ENCODE results near the gene ANKRD50. TPM values are rescaled to one million over a fixed set of nuclear protein-coding genes. Genes with fewer than 3 reads are reported as not detected.

Gene ANKRD50
- total and polyA plus RNA-seq, 4 donors, result 4.5 to 27.4 (median 18.2) TPM

DNA sequence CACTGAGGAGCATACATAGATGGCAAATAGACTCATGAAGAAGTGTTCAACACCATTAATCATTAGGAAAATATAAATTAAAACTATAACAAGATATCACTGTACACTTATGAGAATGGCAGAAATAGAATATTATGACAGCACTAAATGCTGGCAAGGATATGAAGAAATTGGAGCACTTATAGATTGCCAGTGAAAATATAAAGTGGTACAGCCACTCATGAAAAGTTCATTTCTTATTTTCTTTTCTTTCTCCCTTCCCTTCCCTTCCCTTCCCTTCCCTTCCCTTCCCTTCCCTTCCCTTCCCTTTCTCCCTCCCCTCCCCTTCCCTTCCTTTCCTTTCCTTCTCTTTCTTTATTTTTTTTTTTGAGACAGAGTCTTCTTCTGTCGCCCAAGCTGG is 53.7 kb downstream of the ANKRD50 start:
- H3K27ac ChIP-seq (ENCODE audit: low read depth in 1 of 2, low read length in 2 of 2), result no peak overlapping the region
- no peaks in the 10 kb centered on the region for H3K4me1 ChIP-seq (ENCODE audit: control insufficient read depth in 1 of 2, insufficient read depth in 2 of 2, low read length in 2 of 2)
- H3K9me3 ChIP-seq (ENCODE audit: control insufficient read depth, low read length), result no peaks in the 10 kb centered on the region
- DNase-seq, result no peak
- no peaks in the 10 kb centered on the region for H3K27me3 ChIP-seq (ENCODE audit: control insufficient read depth in 1 of 2, insufficient read depth in 2 of 2, low read length in 1 of 2)
- WGBS, 2 donors, result 98 to 100% methylated on average over 1 of the region's 1 CpG
- intact Hi-C loops (cut with DNase I), result no loop called here
- ATAC-seq (ENCODE audit: low FRiP score), result no peak
- H3K36me3 ChIP-seq (ENCODE audit: control insufficient read depth in 1 of 2, insufficient read depth in 2 of 2, low read length in 1 of 2), result no peaks in the 10 kb centered on the region
- H3K4me3 ChIP-seq (ENCODE audit: low read length in 2 of 2), result no peak overlapping the region

DNA sequence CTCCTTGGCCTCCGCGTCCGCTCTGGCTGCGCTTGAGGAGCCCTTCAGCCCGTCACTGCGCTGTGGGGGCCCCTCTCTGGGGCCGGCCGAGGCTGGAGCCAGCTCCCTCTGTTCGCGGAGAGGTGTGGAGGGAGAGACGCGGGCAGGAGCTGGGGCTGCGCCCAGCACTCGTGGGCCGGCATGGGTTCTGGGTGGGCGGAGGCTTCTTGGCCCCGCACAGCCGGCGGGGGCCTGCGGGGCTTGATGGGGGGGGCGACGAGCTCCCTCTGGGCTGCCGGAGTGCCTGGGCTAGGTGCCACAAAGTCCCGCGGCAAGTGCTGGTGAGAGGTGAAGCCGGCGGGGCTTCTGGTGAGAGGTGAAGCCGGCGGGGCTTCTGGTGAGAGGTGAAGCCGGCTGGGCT is 61.9 kb downstream of the ANKRD50 start:
- no peaks in the 10 kb centered on the region for H3K4me1 ChIP-seq (ENCODE audit: control insufficient read depth in 1 of 2, insufficient read depth in 2 of 2, low read length in 2 of 2)
- no peaks in the 10 kb centered on the region for H3K36me3 ChIP-seq (ENCODE audit: control insufficient read depth in 1 of 2, insufficient read depth in 2 of 2, low read length in 1 of 2)
- no peaks in the 10 kb centered on the region for H3K27me3 ChIP-seq (ENCODE audit: control insufficient read depth in 1 of 2, insufficient read depth in 2 of 2, low read length in 1 of 2)
- no peak for ATAC-seq (ENCODE audit: low FRiP score)
- H3K9me3 ChIP-seq (ENCODE audit: control insufficient read depth, low read length), result no peaks in the 10 kb centered on the region
- no peak for DNase-seq
- no peak overlapping the region for H3K27ac ChIP-seq (ENCODE audit: low read depth in 1 of 2, low read length in 2 of 2)
- WGBS, 2 donors, result 91 to 93% methylated on average over 26 to 30 of the region's 30 CpGs
- no peak overlapping the region for H3K4me3 ChIP-seq (ENCODE audit: low read length in 2 of 2)
- intact Hi-C loops (cut with DNase I), result no loop called here

- DNase-seq (no peak), ATAC-seq (ENCODE audit: low FRiP score) (no peak)
- H3K36me3 ChIP-seq (ENCODE audit: control insufficient read depth in 1 of 2, insufficient read depth in 2 of 2, low read length in 1 of 2), result no peaks in the 10 kb centered on the region
- H3K27ac ChIP-seq (ENCODE audit: low read depth in 1 of 2, low read length in 2 of 2), result no peak overlapping the region
- H3K4me3 ChIP-seq (ENCODE audit: low read length in 2 of 2), result no peak overlapping the region
- H3K9me3 ChIP-seq (ENCODE audit: control insufficient read depth, low read length), result no peaks in the 10 kb centered on the region
- no peaks in the 10 kb centered on the region for H3K4me1 ChIP-seq (ENCODE audit: control insufficient read depth in 1 of 2, insufficient read depth in 2 of 2, low read length in 2 of 2)
- intact Hi-C loops (cut with DNase I), result no loop called here
- WGBS, 2 donors, result 47 to 51% methylated on average over 2 of the region's 2 CpGs
- H3K27me3 ChIP-seq (ENCODE audit: control insufficient read depth in 1 of 2, insufficient read depth in 2 of 2, low read length in 1 of 2), result no peaks in the 10 kb centered on the region
These were observed 64.9 kb downstream of the ANKRD50 start for GRCh38 chr4:124647599-124647998.

- intact Hi-C loops (cut with DNase I), result no loop called here
- WGBS, 2 donors, result 94 to 98% methylated on average over 3 of the region's 3 CpGs
- no peaks in the 10 kb centered on the region for H3K9me3 ChIP-seq (ENCODE audit: control insufficient read depth, low read length)
These were observed 67.9 kb downstream of the ANKRD50 start for GRCh38 chr4:124644621-124645020.

GRCh38 chr4:124642846-124643245 is 69.7 kb downstream of the ANKRD50 start:
- 88 to 90% methylated on average over 3 of the region's 3 CpGs for WGBS, 2 donors
- Histone ChIP-seq H3K4me1 (ENCODE audit: control insufficient read depth in 1 of 2, insufficient read depth in 2 of 2, low read length in 2 of 2) (no peaks in the 10 kb centered on the region), H3K4me3 (ENCODE audit: low read length in 2 of 2) (no peak overlapping the region), H3K27ac (ENCODE audit: low read depth in 1 of 2, low read length in 2 of 2) (no peak overlapping the region), H3K36me3 (ENCODE audit: control insufficient read depth in 1 of 2, insufficient read depth in 2 of 2, low read length in 1 of 2) (no peaks in the 10 kb centered on the region), H3K9me3 (ENCODE audit: control insufficient read depth, low read length) (no peaks in the 10 kb centered on the region), H3K27me3 (ENCODE audit: control insufficient read depth in 1 of 2, insufficient read depth in 2 of 2, low read length in 1 of 2) (no peaks in the 10 kb centered on the region)
- ATAC-seq (ENCODE audit: low FRiP score), result no peak
- intact Hi-C loops (cut with DNase I), result no loop called here
- DNase-seq, result no peak

More at GRCh38 chr4:124644621-124645020, 67.9 kb downstream of the ANKRD50 start:
- no peak overlapping the region for H3K27ac ChIP-seq (ENCODE audit: low read depth in 1 of 2, low read length in 2 of 2)
- ATAC-seq (ENCODE audit: low FRiP score) (no peak), DNase-seq (no peak)
- no peaks in the 10 kb centered on the region for H3K36me3 ChIP-seq (ENCODE audit: control insufficient read depth in 1 of 2, insufficient read depth in 2 of 2, low read length in 1 of 2)
- H3K4me1 ChIP-seq (ENCODE audit: control insufficient read depth in 1 of 2, insufficient read depth in 2 of 2, low read length in 2 of 2), result no peaks in the 10 kb centered on the region
- no peaks in the 10 kb centered on the region for H3K27me3 ChIP-seq (ENCODE audit: control insufficient read depth in 1 of 2, insufficient read depth in 2 of 2, low read length in 1 of 2)
- no peak overlapping the region for H3K4me3 ChIP-seq (ENCODE audit: low read length in 2 of 2)

- DNase-seq (peak in 1 of 2 donors; percentile 49), ATAC-seq (ENCODE audit: low FRiP score) (no peak)
- H3K27ac ChIP-seq (ENCODE audit: low read depth in 1 of 2, low read length in 2 of 2), result no peak overlapping the region
- no peaks in the 10 kb centered on the region for H3K9me3 ChIP-seq (ENCODE audit: control insufficient read depth, low read length)
- H3K36me3 ChIP-seq (ENCODE audit: control insufficient read depth in 1 of 2, insufficient read depth in 2 of 2, low read length in 1 of 2), result no peaks in the 10 kb centered on the region
- no peaks in the 10 kb centered on the region for H3K4me1 ChIP-seq (ENCODE audit: control insufficient read depth in 1 of 2, insufficient read depth in 2 of 2, low read length in 2 of 2)
- intact Hi-C loops (cut with DNase I), result no loop called here
- WGBS, 2 donors, result 68 to 73% methylated on average over 4 of the region's 4 CpGs
- H3K27me3 ChIP-seq (ENCODE audit: control insufficient read depth in 1 of 2, insufficient read depth in 2 of 2, low read length in 1 of 2), result no peaks in the 10 kb centered on the region
- no peak overlapping the region for H3K4me3 ChIP-seq (ENCODE audit: low read length in 2 of 2)
These were observed 70.7 kb downstream of the ANKRD50 start for GRCh38 chr4:124641715-124642381.

GRCh38 chr4:124640022-124640730 is 72.4 kb downstream of the ANKRD50 start:
- intact Hi-C loops (cut with DNase I), result no loop called here
- Histone ChIP-seq H3K27ac (ENCODE audit: low read depth in 1 of 2, low read length in 2 of 2) (no peak overlapping the region), H3K4me1 (ENCODE audit: control insufficient read depth in 1 of 2, insufficient read depth in 2 of 2, low read length in 2 of 2) (no peaks in the 10 kb centered on the region), H3K36me3 (ENCODE audit: control insufficient read depth in 1 of 2, insufficient read depth in 2 of 2, low read length in 1 of 2) (no peaks in the 10 kb centered on the region), H3K9me3 (ENCODE audit: control insufficient read depth, low read length) (no peaks in the 10 kb centered on the region), H3K27me3 (ENCODE audit: control insufficient read depth in 1 of 2, insufficient read depth in 2 of 2, low read length in 1 of 2) (no peaks in the 10 kb centered on the region), H3K4me3 (ENCODE audit: low read length in 2 of 2) (no peak overlapping the region)
- 89 to 92% methylated on average over 3 of the region's 3 CpGs for WGBS, 2 donors
- DNase-seq (no peak), ATAC-seq (ENCODE audit: low FRiP score) (no peak)

DNA sequence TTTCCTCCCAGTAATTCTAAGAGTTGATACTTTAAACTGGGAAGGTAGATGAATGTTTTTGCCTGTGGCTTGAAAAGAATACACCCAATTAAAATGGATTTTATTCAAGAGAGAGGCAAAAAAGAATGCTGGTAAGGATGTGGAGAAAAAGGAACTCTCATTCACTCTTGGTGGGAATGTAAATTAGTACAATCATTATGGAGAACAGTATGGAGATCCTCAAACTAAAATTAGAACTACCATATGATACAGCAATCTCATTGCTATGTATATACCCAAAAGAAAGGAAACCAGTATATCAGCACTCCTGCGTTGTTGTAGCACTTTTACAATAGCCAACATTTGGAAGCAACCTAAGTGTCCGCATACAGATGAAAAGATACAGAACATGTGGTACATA is 75.2 kb downstream of the ANKRD50 start:
- H3K9me3 ChIP-seq (ENCODE audit: control insufficient read depth, low read length), result no peaks in the 10 kb centered on the region
- no peak for DNase-seq
- no peak overlapping the region for H3K27ac ChIP-seq (ENCODE audit: low read depth in 1 of 2, low read length in 2 of 2)
- H3K36me3 ChIP-seq (ENCODE audit: control insufficient read depth in 1 of 2, insufficient read depth in 2 of 2, low read length in 1 of 2), result no peaks in the 10 kb centered on the region
- WGBS, 2 donors, result 97% methylated on average over 2 of the region's 2 CpGs
- H3K27me3 ChIP-seq (ENCODE audit: control insufficient read depth in 1 of 2, insufficient read depth in 2 of 2, low read length in 1 of 2), result no peaks in the 10 kb centered on the region
- H3K4me3 ChIP-seq (ENCODE audit: low read length in 2 of 2), result no peak overlapping the region
- intact Hi-C loops (cut with DNase I), result no loop called here
- no peaks in the 10 kb centered on the region for H3K4me1 ChIP-seq (ENCODE audit: control insufficient read depth in 1 of 2, insufficient read depth in 2 of 2, low read length in 2 of 2)
- no peak for ATAC-seq (ENCODE audit: low FRiP score)

- Histone ChIP-seq H3K4me1 (ENCODE audit: control insufficient read depth in 1 of 2, insufficient read depth in 2 of 2, low read length in 2 of 2) (no peaks in the 10 kb centered on the region), H3K9me3 (ENCODE audit: control insufficient read depth, low read length) (no peaks in the 10 kb centered on the region), H3K27me3 (ENCODE audit: control insufficient read depth in 1 of 2, insufficient read depth in 2 of 2, low read length in 1 of 2) (no peaks in the 10 kb centered on the region), H3K36me3 (ENCODE audit: control insufficient read depth in 1 of 2, insufficient read depth in 2 of 2, low read length in 1 of 2) (no peaks in the 10 kb centered on the region), H3K4me3 (ENCODE audit: low read length in 2 of 2) (no peak overlapping the region), H3K27ac (ENCODE audit: low read depth in 1 of 2, low read length in 2 of 2) (no peak overlapping the region)
- intact Hi-C loops (cut with DNase I), result no loop called here
- no peak for DNase-seq
- no peak for ATAC-seq (ENCODE audit: low FRiP score)
- WGBS, 2 donors, result 93 to 96% methylated on average over 1 of the region's 1 CpG
These were observed 75.7 kb downstream of the ANKRD50 start for GRCh38 chr4:124636788-124637187.

All from aorta (tissue), 5 donors.